ENCODE results near the gene CDH4.

The CDH4 gene

DNA sequence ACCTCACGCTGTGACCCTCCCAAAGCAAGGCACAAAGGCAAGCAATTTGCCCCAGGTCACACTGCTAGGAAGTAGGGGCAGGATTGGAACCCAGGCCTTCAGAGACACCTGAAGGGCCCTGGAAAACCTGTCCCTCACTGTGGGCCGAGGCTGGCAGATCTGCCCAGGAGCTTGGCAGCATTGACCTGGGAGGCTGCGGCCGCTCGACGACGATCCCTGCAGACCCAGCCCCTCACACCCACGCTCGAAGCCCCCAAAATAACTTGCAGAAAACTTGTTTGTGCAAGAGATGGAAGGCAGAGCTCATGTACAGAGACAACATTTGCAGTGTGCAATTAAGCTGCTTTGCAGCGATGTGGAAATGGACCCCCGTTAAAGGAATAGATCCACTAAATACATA is 562.2 kb downstream of the CDH4 start:
- Histone ChIP-seq H3K27ac (ENCODE audit: low read depth, low read length) (no peak overlapping the region), H3K9ac (ENCODE audit: low read length) (no peak overlapping the region), H3K4me3 (ENCODE audit: low read depth, low read length) (no peak overlapping the region), H3K4me1 (ENCODE audit: control insufficient read depth, insufficient read depth, low read length) (no peaks in the 10 kb centered on the region), H3K9me3 (ENCODE audit: control insufficient read depth, insufficient read depth, low read depth, low read length) (no peaks in the 10 kb centered on the region), H3K27me3 (ENCODE audit: control insufficient read depth, insufficient read depth, low read length) (peaks cover 4% of the 10 kb centered on the region; the same call in 1 of the 2 replicates), H3K36me3 (ENCODE audit: control insufficient read depth, insufficient read depth, low read length) (no peaks in the 10 kb centered on the region)

DNA sequence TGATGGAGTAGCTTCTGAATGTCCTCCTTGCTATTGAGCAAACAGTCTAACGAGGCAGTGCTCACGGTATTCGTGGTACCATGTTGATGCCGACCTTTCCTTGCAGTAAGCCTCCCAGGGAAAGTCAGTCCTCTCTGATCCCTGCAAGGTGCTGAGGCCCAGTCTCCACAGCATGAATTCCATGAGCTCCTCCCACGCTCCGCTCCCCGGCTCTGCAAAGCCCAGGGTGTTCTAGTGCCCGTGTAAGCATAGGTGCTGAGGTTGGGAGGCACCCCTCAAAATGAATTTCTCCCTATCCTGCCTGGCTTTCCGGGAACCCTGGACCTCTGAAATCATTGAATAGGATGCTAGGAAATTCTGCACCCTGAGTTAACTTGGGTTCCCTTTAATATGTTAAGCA is 562.7 kb downstream of the CDH4 start:
- no peaks in the 10 kb centered on the region for H3K4me1 ChIP-seq (ENCODE audit: control insufficient read depth, insufficient read depth, low read length)
- H3K9ac ChIP-seq (ENCODE audit: low read length), result no peak overlapping the region
- no peaks in the 10 kb centered on the region for H3K9me3 ChIP-seq (ENCODE audit: control insufficient read depth, insufficient read depth, low read depth, low read length)
- no peak overlapping the region for H3K27ac ChIP-seq (ENCODE audit: low read depth, low read length)
- H3K27me3 ChIP-seq (ENCODE audit: control insufficient read depth, insufficient read depth, low read length), result peaks cover 4% of the 10 kb centered on the region; the same call in 1 of the 2 replicates
- H3K4me3 ChIP-seq (ENCODE audit: low read depth, low read length), result no peak overlapping the region
- no peaks in the 10 kb centered on the region for H3K36me3 ChIP-seq (ENCODE audit: control insufficient read depth, insufficient read depth, low read length)

DNA sequence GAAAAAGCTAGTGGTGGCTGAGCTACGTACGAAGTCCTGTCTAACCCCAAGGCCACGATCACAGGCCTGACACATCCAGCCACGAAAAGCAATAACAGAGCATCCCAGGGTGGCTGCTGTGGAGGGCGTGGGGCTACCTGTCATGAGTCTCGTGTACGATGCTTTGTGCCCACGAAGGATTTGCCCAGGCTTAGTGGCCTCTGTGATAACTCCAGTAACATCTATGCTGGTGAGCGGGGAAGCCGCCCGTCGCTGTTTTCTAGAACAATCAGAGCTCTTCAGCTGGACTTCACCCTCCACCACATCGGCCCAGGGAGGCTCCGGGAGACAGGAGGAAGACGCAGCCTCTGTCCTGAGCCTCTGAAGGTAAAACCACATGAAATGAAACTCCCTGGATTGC is 563.1 kb downstream of the CDH4 start:
- no peaks in the 10 kb centered on the region for H3K4me1 ChIP-seq (ENCODE audit: control insufficient read depth, insufficient read depth, low read length)
- no peaks in the 10 kb centered on the region for H3K9me3 ChIP-seq (ENCODE audit: control insufficient read depth, insufficient read depth, low read depth, low read length)
- H3K27ac ChIP-seq (ENCODE audit: low read depth, low read length), result no peak overlapping the region
- no peaks in the 10 kb centered on the region for H3K36me3 ChIP-seq (ENCODE audit: control insufficient read depth, insufficient read depth, low read length)
- no peak overlapping the region for H3K4me3 ChIP-seq (ENCODE audit: low read depth, low read length)
- peaks cover 4% of the 10 kb centered on the region; the same call in 1 of the 2 replicates for H3K27me3 ChIP-seq (ENCODE audit: control insufficient read depth, insufficient read depth, low read length)
- H3K9ac ChIP-seq (ENCODE audit: low read length), result no peak overlapping the region

DNA sequence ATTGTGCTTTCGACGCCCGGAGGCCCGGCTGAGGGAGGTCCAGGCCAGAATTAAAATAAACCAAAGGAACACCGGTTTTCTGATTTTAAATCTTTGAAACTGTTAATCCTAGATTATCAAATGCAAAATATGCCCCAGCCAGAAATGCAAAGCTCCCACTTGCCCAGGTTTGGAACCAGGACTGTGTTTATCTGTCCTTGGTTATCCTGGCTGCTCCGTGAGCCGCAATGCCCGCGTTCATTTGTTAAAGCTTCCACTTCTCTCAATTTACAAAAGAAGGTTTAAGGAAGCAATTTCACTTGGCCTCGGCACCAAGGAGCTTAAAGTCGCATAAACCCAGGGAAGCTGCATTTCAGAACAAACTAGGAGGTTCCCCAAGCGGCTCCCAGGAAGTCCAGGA is 563.6 kb downstream of the CDH4 start:
- Histone ChIP-seq H3K9me3 (ENCODE audit: control insufficient read depth, insufficient read depth, low read depth, low read length) (no peaks in the 10 kb centered on the region), H3K36me3 (ENCODE audit: control insufficient read depth, insufficient read depth, low read length) (no peaks in the 10 kb centered on the region), H3K27ac (ENCODE audit: low read depth, low read length) (no peak overlapping the region), H3K9ac (ENCODE audit: low read length) (no peak overlapping the region), H3K4me3 (ENCODE audit: low read depth, low read length) (no peak overlapping the region), H3K4me1 (ENCODE audit: control insufficient read depth, insufficient read depth, low read length) (no peaks in the 10 kb centered on the region), H3K27me3 (ENCODE audit: control insufficient read depth, insufficient read depth, low read length) (peaks cover 4% of the 10 kb centered on the region; the same call in 1 of the 2 replicates)

DNA sequence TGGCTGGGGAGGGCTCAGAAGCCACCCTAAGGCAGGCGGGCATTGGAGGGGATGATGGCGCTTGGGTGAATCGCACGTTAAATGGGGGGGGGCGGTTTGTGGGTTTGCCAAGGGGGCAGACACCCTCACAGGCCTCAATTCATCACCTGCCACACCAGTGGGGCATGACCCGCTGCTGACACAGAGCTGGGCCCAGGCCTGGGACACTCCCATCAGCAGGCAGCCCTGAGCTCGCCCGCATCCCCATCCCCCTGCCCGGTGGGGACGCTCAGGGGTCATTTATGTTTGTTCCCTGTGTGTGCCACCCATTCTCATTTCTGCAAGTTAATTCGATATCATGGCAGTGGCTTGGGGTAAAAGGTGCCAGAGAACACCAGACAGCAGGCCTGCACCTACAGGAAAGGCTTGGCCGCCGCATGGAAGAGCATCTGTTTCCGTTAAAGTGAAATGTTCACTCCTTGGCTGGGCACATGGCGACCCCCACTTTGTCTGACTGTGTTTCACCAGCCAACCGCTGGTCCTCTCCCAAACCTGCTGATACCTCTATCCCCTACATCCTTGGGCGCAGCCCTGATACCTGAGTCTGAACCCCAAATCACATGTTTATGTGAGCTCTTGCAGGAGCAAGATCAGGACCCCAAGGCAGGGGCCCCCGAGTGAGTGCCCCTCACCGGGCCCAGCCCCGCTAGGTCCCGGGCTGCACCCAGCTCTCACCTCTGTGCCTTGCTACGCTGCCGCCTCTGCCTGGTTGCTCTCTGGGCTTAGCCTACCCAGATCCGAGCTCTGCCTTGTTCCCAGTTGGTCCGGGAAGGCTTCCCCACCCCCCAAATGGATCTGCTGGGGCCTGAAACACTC is 564.8 kb downstream of the CDH4 start:
- Histone ChIP-seq H3K9ac (ENCODE audit: low read length) (no peak overlapping the region), H3K4me1 (ENCODE audit: control insufficient read depth, insufficient read depth, low read length) (no peaks in the 10 kb centered on the region), H3K36me3 (ENCODE audit: control insufficient read depth, insufficient read depth, low read length) (no peaks in the 10 kb centered on the region), H3K4me3 (ENCODE audit: low read depth, low read length) (no peak overlapping the region), H3K27me3 (ENCODE audit: control insufficient read depth, insufficient read depth, low read length) (peaks cover 7% of the 10 kb centered on the region; the same call in 1 of the 2 replicates), H3K9me3 (ENCODE audit: control insufficient read depth, insufficient read depth, low read depth, low read length) (no peaks in the 10 kb centered on the region), H3K27ac (ENCODE audit: low read depth, low read length) (no peak overlapping the region)

DNA sequence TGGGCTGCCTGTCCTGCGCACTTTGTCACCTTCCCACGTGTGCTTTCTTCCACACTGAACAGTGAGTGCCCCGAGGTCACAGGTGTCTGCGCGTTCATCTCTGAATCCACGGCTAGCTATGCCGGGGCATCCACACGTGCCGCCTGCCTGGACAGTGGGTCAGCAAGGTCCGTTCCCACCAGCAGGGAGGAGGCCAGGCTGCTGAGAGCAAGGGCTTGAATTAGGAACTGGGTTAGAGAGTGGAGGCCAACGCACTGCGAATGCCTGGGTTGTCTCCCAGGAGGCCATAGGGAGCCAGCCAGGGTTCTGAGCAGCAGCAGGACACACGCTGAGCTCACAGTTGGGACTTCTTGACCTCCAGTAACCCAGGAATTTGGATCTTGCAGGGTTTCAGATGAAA is 565.5 kb downstream of the CDH4 start:
- no peak overlapping the region for H3K9ac ChIP-seq (ENCODE audit: low read length)
- no peaks in the 10 kb centered on the region for H3K36me3 ChIP-seq (ENCODE audit: control insufficient read depth, insufficient read depth, low read length)
- no peaks in the 10 kb centered on the region; the same call in 1 of the 2 replicates for H3K9me3 ChIP-seq (ENCODE audit: control insufficient read depth, insufficient read depth, low read depth, low read length)
- H3K4me3 ChIP-seq (ENCODE audit: low read depth, low read length), result no peak overlapping the region
- no peaks in the 10 kb centered on the region for H3K4me1 ChIP-seq (ENCODE audit: control insufficient read depth, insufficient read depth, low read length)
- H3K27ac ChIP-seq (ENCODE audit: low read depth, low read length), result no peak overlapping the region
- H3K27me3 ChIP-seq (ENCODE audit: control insufficient read depth, insufficient read depth, low read length), result peaks cover 13% of the 10 kb centered on the region

DNA sequence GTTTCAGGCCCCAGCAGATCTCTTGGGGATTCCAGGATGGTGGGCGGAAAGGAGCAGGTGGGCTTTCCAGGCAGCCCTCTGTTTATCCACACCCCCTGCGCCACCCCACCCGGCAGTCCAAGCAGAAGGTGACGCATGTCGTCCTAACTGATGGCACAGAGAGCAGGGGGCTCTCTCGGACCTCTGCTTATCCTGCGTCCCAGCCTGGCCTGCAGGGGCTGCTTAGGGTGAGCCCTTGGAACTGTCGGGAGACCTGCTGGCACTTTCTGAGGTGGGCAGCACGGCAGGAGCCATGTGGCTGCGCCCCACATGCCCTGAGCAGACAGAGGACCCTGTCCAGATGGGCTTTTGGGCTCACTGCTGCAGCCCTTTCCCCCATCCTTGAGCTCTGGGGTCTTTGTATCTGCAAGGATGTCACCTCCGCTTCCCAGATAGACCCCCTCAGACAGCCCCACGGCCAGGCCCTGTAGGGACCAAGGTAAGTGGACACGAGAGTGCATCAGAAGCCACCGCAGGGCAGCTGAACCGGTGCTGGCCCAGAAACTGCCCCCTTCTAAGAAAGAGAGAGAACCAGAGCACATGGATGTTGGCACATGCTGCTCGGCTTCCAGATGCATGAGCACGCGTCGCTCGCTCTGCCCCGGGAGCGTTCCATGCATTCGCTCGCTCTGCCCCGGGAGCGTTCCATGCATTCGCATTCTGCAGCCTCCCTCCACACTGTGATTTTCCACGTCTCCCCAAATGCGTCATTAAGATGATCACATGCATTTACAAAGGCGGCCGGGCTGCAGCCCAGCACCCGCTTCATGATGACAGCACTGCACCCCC is 566.9 kb downstream of the CDH4 start:
- peaks cover 6% of the 10 kb centered on the region for H3K9me3 ChIP-seq (ENCODE audit: control insufficient read depth, insufficient read depth, low read depth, low read length)
- no peak overlapping the region for H3K4me3 ChIP-seq (ENCODE audit: low read depth, low read length)
- H3K4me1 ChIP-seq (ENCODE audit: control insufficient read depth, insufficient read depth, low read length), result no peaks in the 10 kb centered on the region
- no peaks in the 10 kb centered on the region for H3K36me3 ChIP-seq (ENCODE audit: control insufficient read depth, insufficient read depth, low read length)
- H3K9ac ChIP-seq (ENCODE audit: low read length), result no peak overlapping the region
- no peak overlapping the region for H3K27ac ChIP-seq (ENCODE audit: low read depth, low read length)
- H3K27me3 ChIP-seq (ENCODE audit: control insufficient read depth, insufficient read depth, low read length), result peaks cover 25% of the 10 kb centered on the region

DNA sequence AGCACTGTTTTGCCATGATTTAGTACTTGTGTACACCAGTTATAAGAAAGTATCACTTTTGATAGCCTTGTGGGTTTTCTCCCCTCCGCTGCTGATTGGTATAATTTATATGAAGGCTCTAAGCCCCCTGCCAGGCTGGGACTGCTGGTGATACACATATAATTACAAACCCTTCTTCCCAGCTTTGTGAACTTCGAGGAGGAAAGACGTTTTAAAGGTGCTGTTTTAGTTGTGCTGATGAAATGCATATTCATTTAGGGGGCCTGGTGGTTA is 567.4 kb downstream of the CDH4 start:
- Histone ChIP-seq H3K9ac (ENCODE audit: low read length) (no peak overlapping the region), H3K27me3 (ENCODE audit: control insufficient read depth, insufficient read depth, low read length) (peaks cover 24% of the 10 kb centered on the region), H3K36me3 (ENCODE audit: control insufficient read depth, insufficient read depth, low read length) (no peaks in the 10 kb centered on the region), H3K27ac (ENCODE audit: low read depth, low read length) (no peak overlapping the region), H3K4me3 (ENCODE audit: low read depth, low read length) (no peak overlapping the region), H3K9me3 (ENCODE audit: control insufficient read depth, insufficient read depth, low read depth, low read length) (peaks cover 6% of the 10 kb centered on the region), H3K4me1 (ENCODE audit: control insufficient read depth, insufficient read depth, low read length) (no peaks in the 10 kb centered on the region)

DNA sequence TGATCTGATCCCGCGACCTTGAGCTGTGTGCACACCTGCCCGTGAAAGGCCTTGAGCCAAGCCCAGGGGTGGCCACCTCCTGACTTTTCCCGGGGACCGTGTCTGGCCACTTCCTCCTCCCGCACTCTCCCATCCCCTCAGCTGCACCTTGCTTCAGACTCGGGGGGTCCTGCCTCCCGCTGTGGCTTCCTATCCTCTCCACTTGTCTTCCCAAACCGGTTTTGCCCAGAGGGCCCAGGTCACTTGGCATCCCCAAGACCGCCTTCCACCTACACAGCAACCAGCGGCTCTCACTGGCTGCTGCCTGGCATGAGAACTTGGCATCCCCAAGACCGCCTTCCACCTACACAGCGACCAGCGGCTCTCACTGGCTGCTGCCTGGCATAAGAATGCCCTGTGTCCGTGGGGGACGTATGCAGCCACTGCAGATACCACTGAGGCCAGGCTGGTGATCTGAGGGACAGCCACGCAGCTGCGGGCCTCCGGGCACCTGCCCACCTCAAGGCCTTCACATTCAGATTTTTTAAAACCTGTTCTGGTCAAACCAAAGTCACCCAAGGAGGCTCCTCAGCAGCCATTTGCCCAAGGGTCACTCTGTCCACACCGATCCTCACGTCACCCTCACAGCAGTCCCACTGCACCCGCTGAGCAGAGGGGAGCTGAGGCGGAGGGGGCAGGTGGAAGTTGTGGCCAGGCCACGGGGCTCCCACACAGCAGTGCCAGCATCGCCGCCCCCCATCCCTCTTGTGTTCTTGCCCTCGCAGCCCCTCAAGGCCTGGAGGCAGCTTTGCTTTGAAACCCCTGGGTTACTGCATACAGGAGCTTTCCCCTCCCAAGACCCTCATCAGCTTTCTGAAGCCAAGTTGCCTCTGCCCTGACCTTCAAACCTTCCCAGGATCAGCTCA is 568.1 kb downstream of the CDH4 start:
- Histone ChIP-seq H3K4me3 (ENCODE audit: low read depth, low read length) (no peak overlapping the region), H3K9me3 (ENCODE audit: control insufficient read depth, insufficient read depth, low read depth, low read length) (peaks cover 6% of the 10 kb centered on the region), H3K9ac (ENCODE audit: low read length) (no peak overlapping the region), H3K27ac (ENCODE audit: low read depth, low read length) (no peak overlapping the region), H3K4me1 (ENCODE audit: control insufficient read depth, insufficient read depth, low read length) (no peaks in the 10 kb centered on the region), H3K27me3 (ENCODE audit: control insufficient read depth, insufficient read depth, low read length) (peaks cover 22% of the 10 kb centered on the region), H3K36me3 (ENCODE audit: control insufficient read depth, insufficient read depth, low read length) (no peaks in the 10 kb centered on the region)

DNA sequence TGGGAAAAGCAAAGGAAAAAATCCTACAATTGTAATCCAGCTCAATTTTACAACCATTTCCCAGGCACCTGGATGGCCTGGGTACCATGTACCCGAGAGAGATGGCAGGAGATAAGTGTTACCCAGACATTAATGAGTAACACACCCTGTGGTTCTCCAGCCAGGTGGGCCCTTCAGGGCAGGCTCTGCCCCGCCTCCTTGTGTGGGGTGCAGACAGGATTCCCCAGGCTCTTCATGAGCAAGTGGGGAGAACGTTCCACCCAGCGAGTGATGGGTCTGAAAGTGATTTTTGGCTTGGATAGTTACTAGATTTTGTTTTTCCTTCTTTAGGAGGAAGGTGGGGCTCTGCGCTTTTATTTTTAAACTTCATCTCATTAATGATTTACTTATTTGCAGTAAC is 569.7 kb downstream of the CDH4 start:
- no peak overlapping the region for H3K9ac ChIP-seq (ENCODE audit: low read length)
- peaks cover 25% of the 10 kb centered on the region for H3K27me3 ChIP-seq (ENCODE audit: control insufficient read depth, insufficient read depth, low read length)
- peaks cover 6% of the 10 kb centered on the region for H3K9me3 ChIP-seq (ENCODE audit: control insufficient read depth, insufficient read depth, low read depth, low read length)
- no peaks in the 10 kb centered on the region for H3K36me3 ChIP-seq (ENCODE audit: control insufficient read depth, insufficient read depth, low read length)
- no peak overlapping the region for H3K4me3 ChIP-seq (ENCODE audit: low read depth, low read length)
- H3K4me1 ChIP-seq (ENCODE audit: control insufficient read depth, insufficient read depth, low read length), result no peaks in the 10 kb centered on the region
- H3K27ac ChIP-seq (ENCODE audit: low read depth, low read length), result no peak overlapping the region
